ENCODE results near the gene POTEC.
"Not testable (repeated sequence)": the region's sequence is repeated elsewhere in the genome, so short reads cannot be mapped to it uniquely, and the experiment has no call there.

POTEC gene

DNA sequence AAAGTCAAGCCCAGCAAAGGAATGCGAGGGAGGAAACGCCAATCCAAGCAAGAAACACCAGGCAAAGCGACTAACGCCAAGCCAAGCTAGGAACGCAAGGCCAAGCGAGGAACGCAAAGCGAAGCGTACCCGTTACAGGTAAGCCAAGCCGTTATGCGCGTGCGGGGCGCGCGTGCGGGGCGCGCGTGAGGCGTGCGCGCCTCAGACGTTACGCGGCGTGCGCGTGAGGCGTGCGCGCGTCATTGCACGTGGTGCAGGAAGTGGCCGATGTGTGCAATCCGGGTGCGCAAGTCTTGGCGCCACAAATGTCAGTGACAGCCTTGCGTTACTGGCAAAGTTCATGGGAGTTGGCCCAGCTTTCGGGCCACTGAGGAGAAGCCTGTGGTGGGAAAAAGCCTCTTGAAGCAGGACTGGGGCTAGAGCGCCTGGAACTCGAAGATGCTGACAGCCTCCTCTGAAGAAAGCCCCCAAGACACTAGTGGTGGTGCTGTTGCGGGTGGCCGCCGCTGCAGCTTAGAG, at the start of gene POTEC:
Gene POTEC (minus strand): TSS at position 155 of the 519 bp plus-strand sequence. CDS start 454 bp downstream, outside the sequence.
- not testable (repeated sequence) for H3K4me1 ChIP-seq (ENCODE audit: control insufficient read depth, insufficient read depth, low read length); DNase-seq (ENCODE audit: low read depth); H3K4me3 ChIP-seq (ENCODE audit: low read length); H3K27me3 ChIP-seq (replicated peaks; ENCODE audit: control insufficient read depth, insufficient read depth, low read length); H3K9me3 ChIP-seq (ENCODE audit: control insufficient read depth, low read length); H3K36me3 ChIP-seq (ENCODE audit: control insufficient read depth, insufficient read depth, low read length, severe bottlenecking); H3K9ac ChIP-seq (ENCODE audit: low read length)

DNA sequence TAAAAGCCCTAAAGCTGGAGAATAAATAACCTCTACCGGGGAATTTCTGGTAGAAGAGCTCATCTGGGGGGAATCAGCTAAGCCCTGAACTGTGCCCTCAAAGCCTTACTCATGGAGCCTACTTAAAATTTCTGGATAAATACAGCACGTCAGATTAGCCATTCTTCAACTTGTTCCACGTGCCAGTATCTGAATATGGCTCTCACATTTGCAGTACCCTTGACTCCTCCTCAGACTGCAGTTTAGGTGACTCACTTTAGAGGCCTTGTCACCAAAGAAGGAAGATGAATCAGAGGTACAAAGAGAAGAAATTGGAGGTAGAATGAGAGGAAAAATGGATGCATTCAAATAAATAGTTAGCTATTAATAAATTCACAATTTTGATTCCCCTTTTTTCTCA, 34.6 kb upstream of the POTEC start:
- Histone ChIP-seq H3K9me3 (ENCODE audit: control insufficient read depth, low read length) (no peaks in the 10 kb centered on the region), H3K9ac (ENCODE audit: low read length) (no peak overlapping the region)
- DNase-seq (ENCODE audit: low read depth): no peak

DNA sequence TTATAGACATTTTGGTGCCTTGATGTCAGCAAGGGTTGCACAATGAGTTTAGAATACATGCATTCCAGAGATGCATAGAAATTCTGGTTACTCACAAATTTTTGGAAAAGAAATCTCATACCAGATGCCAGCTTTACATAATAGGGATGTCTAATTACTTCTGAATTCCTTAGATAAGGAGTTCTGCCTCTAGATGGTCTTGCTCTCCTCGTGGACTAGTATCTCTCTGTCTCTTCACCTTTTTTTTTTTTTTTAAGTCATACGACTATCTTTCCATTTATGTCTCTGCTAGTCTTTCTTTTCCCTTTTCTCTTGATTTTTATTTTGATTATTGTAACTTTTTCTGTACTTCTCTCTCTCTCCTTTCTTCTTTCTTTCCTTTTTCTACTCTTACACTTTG, 16.1 kb upstream of the POTEC start:
- not testable (repeated sequence) for H3K36me3 ChIP-seq (ENCODE audit: control insufficient read depth, insufficient read depth, low read length, severe bottlenecking); H3K9ac ChIP-seq (ENCODE audit: low read length); H3K4me3 ChIP-seq (ENCODE audit: low read length); H3K4me1 ChIP-seq (ENCODE audit: control insufficient read depth, insufficient read depth, low read length); H3K27me3 ChIP-seq (replicated peaks; ENCODE audit: control insufficient read depth, insufficient read depth, low read length); DNase-seq (ENCODE audit: low read depth); H3K9me3 ChIP-seq (ENCODE audit: control insufficient read depth, low read length)

More for the DNA sequence above, 34.6 kb upstream of the POTEC start:
- H3K4me1 ChIP-seq (ENCODE audit: control insufficient read depth, insufficient read depth, low read length): no peaks in the 10 kb centered on the region
- H3K4me3 ChIP-seq (ENCODE audit: low read length): no peak overlapping the region
- no peaks in the 10 kb centered on the region for H3K36me3 ChIP-seq (ENCODE audit: control insufficient read depth, insufficient read depth, low read length, severe bottlenecking)
- H3K27me3 ChIP-seq (replicated peaks; ENCODE audit: control insufficient read depth, insufficient read depth, low read length): no peaks in the 10 kb centered on the region

DNA sequence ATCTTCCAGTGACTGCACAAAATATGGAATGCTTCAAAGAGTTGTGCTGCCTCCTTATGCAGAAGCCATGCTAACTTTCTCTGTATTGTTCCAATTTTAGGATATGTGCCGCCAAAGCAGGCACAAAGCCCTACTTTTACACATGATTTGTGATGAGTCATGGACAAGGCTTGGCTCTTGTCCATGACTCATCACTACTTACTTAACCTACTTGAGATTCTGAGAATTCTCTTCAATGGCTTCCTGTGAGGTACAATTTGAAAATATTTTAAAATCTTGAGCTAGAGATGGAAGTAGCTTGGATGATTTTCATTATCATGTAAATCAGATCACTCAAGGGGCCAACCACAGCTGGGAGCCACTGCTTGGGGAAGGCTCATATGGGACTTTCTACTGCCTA, 11.7 kb downstream of the POTEC start:
- not testable (repeated sequence) for H3K4me3 ChIP-seq (ENCODE audit: low read length); H3K9ac ChIP-seq (ENCODE audit: low read length); H3K36me3 ChIP-seq (ENCODE audit: control insufficient read depth, insufficient read depth, low read length, severe bottlenecking); DNase-seq (ENCODE audit: low read depth); H3K27me3 ChIP-seq (replicated peaks; ENCODE audit: control insufficient read depth, insufficient read depth, low read length); H3K4me1 ChIP-seq (ENCODE audit: control insufficient read depth, insufficient read depth, low read length); H3K9me3 ChIP-seq (ENCODE audit: control insufficient read depth, low read length)

DNA sequence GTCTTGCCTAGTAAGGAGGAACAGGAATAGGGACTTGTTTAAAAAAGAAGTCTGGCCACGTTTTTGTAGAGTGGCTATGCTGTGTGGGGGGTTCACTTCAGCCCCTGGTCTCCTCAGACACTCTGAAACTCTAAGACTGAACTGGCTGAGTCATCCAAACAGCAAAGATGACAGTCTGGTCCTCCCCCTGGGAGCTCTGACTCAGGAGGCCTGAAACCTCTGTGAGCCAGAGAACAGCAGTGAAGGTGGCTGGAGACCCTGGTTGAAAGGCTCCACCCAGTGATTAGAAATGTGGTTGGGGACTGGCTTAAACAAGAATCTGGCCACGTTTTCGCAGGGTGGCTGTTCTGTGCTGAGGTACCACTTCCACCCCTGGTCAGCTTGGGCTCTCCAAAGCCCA, 32.7 kb downstream of the POTEC start:
- H3K4me1 ChIP-seq (ENCODE audit: control insufficient read depth, insufficient read depth, low read length); H3K4me3 ChIP-seq (ENCODE audit: low read length); H3K9ac ChIP-seq (ENCODE audit: low read length); H3K9me3 ChIP-seq (ENCODE audit: control insufficient read depth, low read length); DNase-seq (ENCODE audit: low read depth); H3K27me3 ChIP-seq (replicated peaks; ENCODE audit: control insufficient read depth, insufficient read depth, low read length); H3K36me3 ChIP-seq (ENCODE audit: control insufficient read depth, insufficient read depth, low read length, severe bottlenecking): not testable (repeated sequence)

DNA sequence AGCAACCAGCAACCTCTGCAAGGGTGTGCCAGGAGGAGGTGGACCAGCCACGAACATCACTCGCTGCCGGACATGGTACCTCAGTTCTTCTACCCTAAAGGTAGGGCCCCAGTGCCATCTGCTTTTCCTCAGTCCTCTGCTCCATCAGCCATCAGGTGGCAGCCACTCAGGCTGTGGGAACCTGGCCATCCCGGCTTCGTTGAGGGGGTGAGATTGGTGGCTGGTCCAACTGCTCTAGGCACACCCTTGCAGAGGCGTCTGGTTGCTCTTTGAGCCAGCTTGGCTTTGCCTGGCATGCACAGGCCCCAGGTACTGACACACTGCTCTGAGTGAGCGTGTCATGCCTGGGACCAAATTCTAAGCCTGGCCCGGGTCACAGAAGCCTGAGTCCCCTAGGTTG, 39.7 kb downstream of the POTEC start:
- DNase-seq (ENCODE audit: low read depth); H3K9me3 ChIP-seq (ENCODE audit: control insufficient read depth, low read length); H3K36me3 ChIP-seq (ENCODE audit: control insufficient read depth, insufficient read depth, low read length, severe bottlenecking); H3K4me1 ChIP-seq (ENCODE audit: control insufficient read depth, insufficient read depth, low read length); H3K27me3 ChIP-seq (replicated peaks; ENCODE audit: control insufficient read depth, insufficient read depth, low read length); H3K9ac ChIP-seq (ENCODE audit: low read length); H3K4me3 ChIP-seq (ENCODE audit: low read length): not testable (repeated sequence)

DNA sequence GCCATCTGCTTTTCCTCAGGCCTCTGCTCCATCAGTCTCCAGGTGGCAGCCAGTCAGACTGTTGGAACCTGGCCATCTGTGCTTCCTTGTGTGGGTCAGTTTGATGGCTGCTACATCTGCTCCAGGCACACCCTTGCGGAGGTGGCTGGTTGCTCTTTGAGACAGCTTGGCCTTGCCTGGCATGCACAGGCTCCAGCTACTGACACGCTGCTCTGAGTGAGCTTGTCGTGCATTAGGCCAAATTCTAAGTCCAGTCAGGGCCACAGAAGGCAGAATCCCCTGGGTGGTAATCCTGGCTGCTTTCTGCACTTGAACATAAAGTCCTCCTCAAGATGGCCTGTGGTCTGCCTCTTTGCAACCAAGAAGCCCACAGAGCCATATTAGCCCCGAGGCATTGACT, 41.5 kb downstream of the POTEC start:
- H3K4me3 ChIP-seq (ENCODE audit: low read length); DNase-seq (ENCODE audit: low read depth); H3K36me3 ChIP-seq (ENCODE audit: control insufficient read depth, insufficient read depth, low read length, severe bottlenecking); H3K4me1 ChIP-seq (ENCODE audit: control insufficient read depth, insufficient read depth, low read length); H3K9ac ChIP-seq (ENCODE audit: low read length); H3K27me3 ChIP-seq (replicated peaks; ENCODE audit: control insufficient read depth, insufficient read depth, low read length); H3K9me3 ChIP-seq (ENCODE audit: control insufficient read depth, low read length): not testable (repeated sequence)

DNA sequence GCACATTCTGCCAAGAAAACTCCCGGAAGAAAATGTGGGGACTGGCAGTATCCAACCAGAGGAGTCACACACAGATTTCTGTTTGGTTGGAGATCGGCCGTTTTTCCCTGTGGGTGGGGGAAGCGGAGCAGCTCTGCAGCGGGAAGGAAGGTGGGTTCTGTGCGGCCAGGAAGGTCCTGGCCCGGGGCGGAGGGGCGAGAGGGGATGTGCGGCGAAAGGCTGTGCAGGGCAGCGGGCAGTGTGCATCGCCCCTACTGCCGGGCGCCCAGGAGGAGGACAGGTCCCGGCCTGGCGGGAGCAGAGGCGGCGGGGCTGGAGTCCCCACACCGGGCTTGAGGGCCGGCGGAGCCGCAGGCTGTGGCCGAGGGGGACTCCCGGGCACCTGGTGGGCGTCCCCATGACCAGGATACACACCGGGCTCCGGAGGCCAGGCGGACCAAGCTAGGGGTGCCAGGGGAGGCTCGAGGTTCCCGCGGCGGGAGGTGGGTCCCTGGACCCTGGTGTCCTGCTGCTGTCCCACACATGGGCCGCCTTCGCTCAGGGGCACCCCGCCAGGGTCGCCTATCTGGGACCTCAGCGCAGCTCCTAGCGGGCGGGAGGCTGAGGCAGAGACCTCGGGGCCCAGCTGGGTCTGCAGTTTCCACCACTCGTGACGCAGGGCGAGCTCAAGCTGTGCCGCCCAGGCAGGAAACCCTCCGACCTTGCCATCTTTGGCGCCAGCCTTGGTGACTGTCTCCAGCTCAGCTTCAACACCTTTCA, 54.0 kb downstream of the POTEC start:
- not testable (repeated sequence) for H3K36me3 ChIP-seq (ENCODE audit: control insufficient read depth, insufficient read depth, low read length, severe bottlenecking); H3K9ac ChIP-seq (ENCODE audit: low read length); H3K27me3 ChIP-seq (replicated peaks; ENCODE audit: control insufficient read depth, insufficient read depth, low read length); H3K4me1 ChIP-seq (ENCODE audit: control insufficient read depth, insufficient read depth, low read length); DNase-seq (ENCODE audit: low read depth); H3K9me3 ChIP-seq (ENCODE audit: control insufficient read depth, low read length); H3K4me3 ChIP-seq (ENCODE audit: low read length)

DNA sequence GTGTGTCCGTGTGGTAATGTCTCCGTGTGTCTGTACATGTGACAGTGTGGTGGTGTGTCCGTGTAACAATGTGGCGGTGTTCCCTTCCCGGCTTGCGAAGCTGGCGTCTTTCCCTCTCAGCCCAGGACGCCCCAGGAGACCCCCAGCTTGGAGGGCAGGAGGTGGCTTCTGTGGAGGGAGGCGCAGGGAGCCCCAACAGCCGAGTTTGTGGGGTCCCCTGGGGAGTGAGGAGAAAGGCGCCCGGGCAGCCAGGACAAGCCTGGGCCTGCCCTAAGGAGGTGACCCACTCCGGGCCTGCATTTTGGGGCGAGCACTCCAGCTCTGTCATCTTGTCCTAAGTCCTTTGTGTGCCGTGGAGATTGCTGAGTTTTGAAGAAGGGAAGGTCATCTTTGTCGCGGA, 54.6 kb downstream of the POTEC start:
- not testable (repeated sequence) for H3K9me3 ChIP-seq (ENCODE audit: control insufficient read depth, low read length); H3K9ac ChIP-seq (ENCODE audit: low read length); H3K27me3 ChIP-seq (replicated peaks; ENCODE audit: control insufficient read depth, insufficient read depth, low read length); DNase-seq (ENCODE audit: low read depth); H3K4me3 ChIP-seq (ENCODE audit: low read length); H3K4me1 ChIP-seq (ENCODE audit: control insufficient read depth, insufficient read depth, low read length); H3K36me3 ChIP-seq (ENCODE audit: control insufficient read depth, insufficient read depth, low read length, severe bottlenecking)

DNA sequence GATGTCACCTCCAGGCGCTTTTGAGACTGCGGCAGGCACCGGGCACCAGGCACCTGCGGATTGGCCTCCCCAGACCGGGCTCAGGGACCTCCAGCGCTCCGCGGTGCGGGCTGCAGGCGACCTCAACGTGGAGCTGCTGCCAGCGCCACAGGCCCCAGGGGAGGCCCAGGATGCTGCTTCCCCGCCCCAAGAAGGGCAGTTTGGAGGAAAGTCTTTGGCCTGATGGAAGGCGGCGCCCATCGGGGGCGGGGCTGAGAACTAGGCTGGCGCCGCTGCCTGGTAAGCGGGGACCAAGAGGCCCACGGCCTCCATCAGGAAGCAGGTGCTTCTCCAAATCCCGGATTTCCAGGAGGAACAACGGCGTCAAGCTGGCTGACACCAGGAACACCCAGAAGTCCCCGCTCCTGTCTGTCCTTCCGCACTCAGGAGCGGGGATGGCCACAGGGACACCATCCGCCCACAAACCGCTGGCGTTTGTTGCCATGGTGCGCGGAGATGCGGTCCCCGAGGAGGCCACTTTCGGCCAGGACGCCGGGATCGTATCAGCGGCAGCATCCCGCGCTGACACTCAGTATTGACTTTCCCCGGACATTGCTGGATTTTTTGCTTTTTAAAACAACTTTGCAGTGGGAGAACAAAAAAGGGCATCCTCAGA, 56.3 kb downstream of the POTEC start:
- H3K4me1 ChIP-seq (ENCODE audit: control insufficient read depth, insufficient read depth, low read length); DNase-seq (ENCODE audit: low read depth); H3K9me3 ChIP-seq (ENCODE audit: control insufficient read depth, low read length); H3K27me3 ChIP-seq (replicated peaks; ENCODE audit: control insufficient read depth, insufficient read depth, low read length); H3K36me3 ChIP-seq (ENCODE audit: control insufficient read depth, insufficient read depth, low read length, severe bottlenecking); H3K4me3 ChIP-seq (ENCODE audit: low read length); H3K9ac ChIP-seq (ENCODE audit: low read length): not testable (repeated sequence)

DNA sequence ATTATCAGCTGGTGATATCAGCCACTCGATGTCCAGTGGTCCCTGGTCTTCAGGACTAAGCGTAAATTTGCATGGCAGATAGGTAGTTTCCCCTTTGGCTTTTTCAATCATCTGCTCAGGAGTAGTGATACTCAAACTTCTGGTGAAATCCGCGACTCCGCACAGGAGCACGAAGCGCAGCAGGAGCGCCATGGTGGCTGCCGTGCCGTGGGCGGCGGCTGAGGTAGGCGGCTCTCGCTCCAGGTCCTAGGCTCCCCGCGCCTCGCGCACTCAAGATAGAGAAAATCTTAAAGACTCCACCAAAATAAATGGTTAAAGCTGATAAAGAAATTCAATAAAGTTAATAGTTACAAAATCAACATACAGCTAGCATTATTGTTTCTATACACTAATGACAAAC, 64.3 kb downstream of the POTEC start:
- H3K9ac ChIP-seq (ENCODE audit: low read length); H3K9me3 ChIP-seq (ENCODE audit: control insufficient read depth, low read length); H3K36me3 ChIP-seq (ENCODE audit: control insufficient read depth, insufficient read depth, low read length, severe bottlenecking); H3K4me1 ChIP-seq (ENCODE audit: control insufficient read depth, insufficient read depth, low read length); H3K4me3 ChIP-seq (ENCODE audit: low read length); H3K27me3 ChIP-seq (replicated peaks; ENCODE audit: control insufficient read depth, insufficient read depth, low read length); DNase-seq (ENCODE audit: low read depth): not testable (repeated sequence)
